K562 (cell line): ENCODE measurements around the gene MARCKSL1. TPM values are rescaled to one million over a fixed set of nuclear protein-coding genes. Genes with fewer than 3 reads are reported as not detected.
A peak's percentile ranks its signal among the peaks of the same experiment; 100 is the strongest.

Experiments
- ATAC-seq: fragments of 200-7000 bp; cut with Tn5 transposase; 3 replicates; pipeline ENCODE4 v1.9.1; 2020; ENCODE audit warnings: moderate library complexity
- BruUV-seq: library from RNA; stranded (reverse); fragments of 400-500 nt; replicated peaks from 2 replicates; lab custom pipeline; 2021; lab: Mats Ljungman, UMichigan
- CTCF ChIA-PET: fragments of 300-600 bp; formaldehyde crosslinking; extraction: SDS; loops from one replicate; lab custom pipeline; 2021; ENCODE audit warnings: low intra/inter-chr PET ratio; lab: Yijun Ruan, JAX
- POLR2A ChIA-PET: fragments of 300-600, 350-650 bp; sonication (Branson Sonifier 250); formaldehyde crosslinking; extraction: SDS; loops from one replicate; lab custom pipeline; 2021; ENCODE audit warnings: antibody characterized with exemption, inconsistent platforms; lab: Yijun Ruan, JAX
- DNase-seq, 4 experiments: peaks; one replicate each; pipeline versions ENCODE4 v3.0.0 to v3.0.0-alpha.2; 2011 to 2018; ENCODE audit warnings: low spot score in 3 of 4, mixed read lengths in 3 of 4; ENCODE audit errors: extremely low read depth in 1 of 4
- FAIRE-seq: peaks from 2 replicates; lab custom pipeline; 2011; peaks lifted over from hg19 to GRCh38; lab: Jason Lieb, UNC
- H2AFZ ChIP-seq: 2 replicates; pipeline ENCODE4 v1.6.0; 2011; ENCODE audit warnings: low read depth, low read length, control low read depth, inconsistent platforms
- H3K27ac ChIP-seq: fragments of 200-600 bp; 3 replicates; pipeline ENCODE4 v1.8.0; 2011; ENCODE audit warnings: low read depth, mild to moderate bottlenecking, control low read depth, inconsistent platforms, low read length, moderate library complexity, mixed read lengths; ENCODE audit errors: extremely low read depth
- H3K27me3 ChIP-seq, 2 experiments: fragments of 300-600 bp in 1 of 2; 2 replicates in 1 of 2; 3 replicates in 1 of 2; pipeline versions ENCODE4 v1.6.0 to v1.8.0; 2011; ENCODE audit warnings: inconsistent platforms in 2 of 2, low read length in 2 of 2, mild to moderate bottlenecking in 1 of 2, mixed read lengths in 1 of 2, moderate library complexity in 1 of 2; ENCODE audit not compliant: control insufficient read depth in 2 of 2, insufficient read depth in 2 of 2
- H3K36me3 ChIP-seq: fragments of 300-600 bp; 3 replicates; pipeline ENCODE4 v1.8.0; 2011; ENCODE audit warnings: mild to moderate bottlenecking, low read length, inconsistent platforms; ENCODE audit not compliant: control insufficient read depth, insufficient read depth
- H3K4me1 ChIP-seq, 2 experiments: fragments of 200-600 bp in 1 of 2; replicated peaks in 1 of 2; 2 replicates in 1 of 2; 3 replicates in 1 of 2; pipeline versions ENCODE4 v1.5.1 to v1.8.0; 2011; ENCODE audit warnings: inconsistent platforms in 2 of 2, low read length in 2 of 2, mild to moderate bottlenecking in 1 of 2, mixed read lengths in 1 of 2, moderate library complexity in 1 of 2; ENCODE audit not compliant: control insufficient read depth in 2 of 2, insufficient read depth in 2 of 2
- H3K4me2 ChIP-seq: 2 replicates; pipeline ENCODE4 v1.6.1; 2011; ENCODE audit warnings: low read length, control low read depth, inconsistent platforms, mixed read lengths; ENCODE audit not compliant: insufficient read depth
- H3K4me3 ChIP-seq: fragments of 200-600 bp; sonication (generic), shearing (Covaris generic); 2 replicates; pipeline ENCODE4 v1.5.1; 2016; ENCODE audit warnings: control low read depth, inconsistent platforms
- H3K79me2 ChIP-seq: fragments of 200-600 bp; 3 replicates; pipeline ENCODE4 v1.8.0; 2011; ENCODE audit warnings: low read length, inconsistent platforms; ENCODE audit not compliant: control insufficient read depth, insufficient read depth
- H3K9ac ChIP-seq, 2 experiments: 2 replicates each; pipeline versions ENCODE4 v1.6.0 to v1.6.1; 2011; ENCODE audit warnings: low read depth in 2 of 2, low read length in 2 of 2, control low read depth in 1 of 2, inconsistent platforms in 1 of 2, mild to moderate bottlenecking in 1 of 2, mixed read lengths in 1 of 2; ENCODE audit not compliant: insufficient read depth in 1 of 2
- H3K9me1 ChIP-seq: one replicate; pipeline ENCODE4 v1.6.0; 2011; ENCODE audit warnings: inconsistent platforms, mild to moderate bottlenecking, low read length, moderate library complexity; ENCODE audit not compliant: control insufficient read depth, insufficient read depth
- H3K9me3 ChIP-seq: replicated peaks from 2 replicates; pipeline ENCODE4 v1.5.1; 2011; ENCODE audit warnings: low read depth, low read length, inconsistent platforms; ENCODE audit not compliant: control insufficient read depth, insufficient read depth
- H4K20me1 ChIP-seq: replicated peaks from 2 replicates; pipeline ENCODE4 v1.6.1; 2011; ENCODE audit warnings: low read length, inconsistent platforms, mixed read lengths; ENCODE audit not compliant: control insufficient read depth, insufficient read depth
- CBX2 ChIP-seq: fragments of 200-600 bp; sonication (generic); IDR thresholded peaks from one replicate; pipeline ENCODE4 v1.6.1; 2012; ENCODE audit warnings: mild to moderate bottlenecking, low read length, inconsistent platforms; ENCODE audit not compliant: insufficient read depth, poor library complexity, severe bottlenecking
- DACH1 ChIP-seq: fragments of 450-650 bp; IDR thresholded peaks from 2 replicates; pipeline ENCODE4 v1.6.1; 2018; ENCODE audit not compliant: partially characterized antibody
- E2F8 ChIP-seq: fragments of 450-650 bp; IDR thresholded peaks from 2 replicates; pipeline ENCODE4 v1.7.1; 2018; ENCODE audit warnings: mild to moderate bottlenecking, low read depth; ENCODE audit not compliant: partially characterized antibody
- PHF21A ChIP-seq: fragments of 450-650 bp; IDR thresholded peaks from 2 replicates; pipeline ENCODE4 v1.6.1; 2017; ENCODE audit warnings: low read depth, borderline replicate concordance
- TCF7 ChIP-seq: sonication (generic); IDR thresholded peaks from 2 replicates; pipeline ENCODE4 v1.6.1; 2016; ENCODE audit warnings: antibody characterized with exemption, borderline replicate concordance
- ZBTB40 ChIP-seq, 2 experiments: fragments of 450-650 bp in 1 of 2; sonication (generic) in 1 of 2; formaldehyde crosslinking in 1 of 2; IDR thresholded peaks; 2 replicates each; pipeline versions ENCODE4 v1.7.1 to v1.9.0; 2016 to 2022; ENCODE audit warnings: inconsistent platforms in 1 of 2, mild to moderate bottlenecking in 1 of 2, missing genetic modification reagents in 1 of 2
- ZNF184 ChIP-seq: sonication (generic); formaldehyde crosslinking; IDR thresholded peaks from 2 replicates; pipeline ENCODE4 v1.5.0; 2020; ENCODE audit warnings: missing genetic modification reagents
- WGBS: fragments of 100-300 bp; shearing (Covaris generic); methylation state at CpG from one replicate; pipeline ENCODE4 v1.1.6; 2016; ENCODE audit warnings: low coverage, mixed read lengths; ENCODE audit not compliant: insufficient coverage; ENCODE audit errors: missing lambda C conversion rate; 5-methylcytosine and 5-hydroxymethylcytosine counted together
- in situ Hi-C: fragments of 300-500 bp; cut with MboI; formaldehyde crosslinking; loops from 4 replicates; pipeline ENCODE4 v1.15.0; 2018; ENCODE audit warnings: inconsistent platforms, mixed read lengths
- intact Hi-C: fragments of 100-400 bp; cut with micrococcal nuclease; formaldehyde crosslinking; loops from 2 replicates; pipeline ENCODE4 v1.14.2; 2022
- polyA plus RNA-seq, 8 experiments: library from polyadenylated mRNA; depleted of rRNA in 4 of 8; stranded (reverse) in 5 of 8; unstranded in 3 of 8; fragments of >200 nt; fragmentation: Nextera tagmentation in 2 of 8; fragmentation: Illumina TruSeq in 1 of 8; extraction: Ambion mirVana in 2 of 8; extraction: Trizol in 1 of 8; gene quantifications; 2 replicates each; pipeline versions ENCODE4 v1.2.1 to v1.2.3, GENCODE V29; 2011 to 2014; ENCODE audit warnings: inconsistent platforms in 1 of 8, missing spikeins in 1 of 8
- total RNA-seq, 7 experiments: library from RNA; depleted of rRNA in 6 of 7; stranded (reverse); fragments of >200 nt in 6 of 7; fragmentation: Illumina TruSeq in 2 of 7; extraction: Trizol in 2 of 7; gene quantifications; 2 replicates each; pipeline versions ENCODE4 v1.2.1 to v1.2.3, GENCODE V29; 2011 to 2021; ENCODE audit warnings: low replicate concordance in 1 of 7

The MARCKSL1 gene
- total and polyA plus RNA-seq, 9 of the 15 experiments (the other 6 are each of a cell fraction or from before 2014, with no cell fraction given): 14.7 to 325 (median 155) TPM

GRCh38 chr1:32335535-32335789, 571 bp downstream of the MARCKSL1 start:
- Histone ChIP-seq H3K36me3 (peaks cover 45% of the 10 kb centered on the region), H3K79me2 (peaks cover 27% of the 10 kb centered on the region), H3K4me3 (peak overlapping the region; percentile 89), H3K9me1 (peaks cover 6% of the 10 kb centered on the region), H3K9ac (peak overlapping the region; percentile 81 to 97), H2AFZ (peak overlapping the region; percentile 12; the same call in 1 of the 2 replicates), H3K27me3 (no peaks in the 10 kb centered on the region), H3K9me3 (no peaks in the 10 kb centered on the region), H3K4me1 (peaks cover 25 to 50% of the 10 kb centered on the region in 2 experiments), H3K27ac (peak overlapping the region; percentile 88), H4K20me1 (peaks cover 17% of the 10 kb centered on the region; the same call in 1 of the 2 replicates), H3K4me2 (peak overlapping the region; percentile 85; the same call in 1 of the 2 replicates)
- FAIRE-seq: no peak
- no TSS peak for BruUV-seq
- DNase-seq: peak in 1 of 4 experiments; percentile 88
- ChIA-PET CTCF (interaction anchor here (0.6 kb wide), 1 partner anchor 69 kb away, joined by 4 read pairs; no protein-coding TSS in a partner anchor), POLR2A (interaction anchor here (0.6 to 5.9 kb wide), 27 partner anchors 12 to 516 kb away, joined by 3 to 59 read pairs (median 4); partner anchors contain the start of genes BSDC1, HDAC1, IQCC and TMEM39B)
- in situ Hi-C loops (no loop called here), intact Hi-C loops (loop anchor here (1.0 to 5.0 kb wide), 2 partner anchors 57 to 79 kb away; partner anchors contain the start of gene BSDC1)
- peak; percentile 11 for ATAC-seq
- WGBS: 0% methylated on average over 11 of the region's 34 CpGs
- TF ChIP-seq ZBTB40 (IDR thresholded peaks at IDR 0.05) (no peak), ZBTB40 (CRISPR knock-in tag; IDR thresholded peaks at IDR 0.05) (no peak), CBX2 (no peak), E2F8 (no peak), TCF7 (no peak), PHF21A (no peak), ZNF184 (CRISPR knock-in tag) (no peak), DACH1 (no peak)
